Left ventricle myocardium inferior (tissue), 1 donor: ENCODE results near the gene TADA2B. TPM values are rescaled to one million over a fixed set of nuclear protein-coding genes. Genes with fewer than 3 reads are reported as not detected.

Source experiments
- total RNA-seq: library from RNA; stranded (reverse); fragmentation: NEBNext Ultra II Directional; extraction: Animal tissue kit (Norgen Biotek cat#: 25700); gene quantifications from one replicate; pipeline ENCODE4 v1.2.1, GENCODE V29; 2021
- donor health status: DM: no; HTN: yes; CAD: no; lungs with severe emphysema.

The TADA2B gene
- total RNA-seq, 1 donor from 2014 or later: 33.7 TPM

Other genes starting within 250 kb of the TADA2B start
- gene TBC1D14, start 133.5 kb upstream of the TADA2B start, total RNA-seq: 36.1 TPM
- gene GRPEL1, start 24.7 kb downstream of the TADA2B start, total RNA-seq: 58.2 TPM
- gene SORCS2, start 149.2 kb downstream of the TADA2B start, total RNA-seq: 1.2 TPM